Stimulated activated CD4-positive, alpha-beta T cell treated with anti-CD3 and anti-CD28 coated beads, Interleukin-15, amount 100 ng/mL, for 48 hours (primary cell): ENCODE data around the gene ASCC1.
A peak's percentile ranks its signal among the peaks of the same experiment; 100 is the strongest.
"Not testable (repeated sequence)": the region's sequence is repeated elsewhere in the genome, so short reads cannot be mapped to it uniquely, and the experiment has no call there.

Source experiments
- DNase-seq, 2 donors: peaks; one replicate each; pipeline ENCODE4 v3.0.0-alpha.2; 2020; ENCODE audit warnings: low read depth in 2 of 2

ASCC1 gene

DNA sequence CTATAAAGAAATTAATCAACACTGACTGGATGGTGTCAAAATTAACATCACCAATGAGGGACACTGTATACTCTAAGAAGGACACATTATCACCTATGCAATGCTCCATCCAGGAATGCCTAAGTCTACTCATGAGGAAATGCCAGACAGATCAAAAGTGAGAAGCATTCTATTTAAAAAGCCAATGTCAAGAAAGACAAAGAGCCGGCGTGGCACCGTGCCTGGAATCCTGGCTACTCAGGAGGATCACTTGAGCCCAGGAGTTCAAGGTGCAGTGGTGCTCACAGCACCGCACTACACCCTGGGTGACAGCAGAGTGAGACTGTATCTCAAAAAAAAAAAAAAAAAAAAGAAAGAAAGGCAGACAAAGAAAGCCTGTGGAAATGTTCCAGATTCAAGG, 45.8 kb downstream of the ASCC1 start:
- no peak for DNase-seq

DNA sequence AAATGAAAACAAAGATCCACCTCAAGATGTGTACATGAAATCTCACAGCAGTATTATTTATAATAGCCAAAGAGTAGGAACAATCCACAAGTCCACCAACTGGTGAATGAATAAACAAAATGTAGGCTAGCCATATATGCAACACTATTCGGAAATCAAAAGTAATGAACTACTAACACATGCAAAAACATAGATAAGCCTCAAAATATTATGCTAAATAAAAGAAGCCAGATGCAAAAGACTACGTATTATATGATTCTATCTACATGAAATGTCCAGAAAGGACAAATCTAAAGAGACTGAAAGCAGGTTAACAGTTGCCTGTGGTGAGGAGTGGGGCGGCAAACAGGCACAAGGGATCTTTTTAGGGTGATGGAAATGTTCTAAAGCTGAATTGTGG, 49.0 kb downstream of the ASCC1 start:
- no peak for DNase-seq

GRCh38 chr10:72164617-72165016, 51.5 kb downstream of the ASCC1 start:
- no peak for DNase-seq

GRCh38 chr10:72162978-72163377, 53.1 kb downstream of the ASCC1 start:
- peak in 1 of 2 donors; percentile 12 for DNase-seq

GRCh38 chr10:72158176-72158575, 57.9 kb downstream of the ASCC1 start:
- no peak for DNase-seq

GRCh38 chr10:72156223-72156622, 59.9 kb downstream of the ASCC1 start:
- DNase-seq = no peak

- no peak for DNase-seq
Observed at GRCh38 chr10:72152286-72152685, 63.8 kb downstream of the ASCC1 start.

GRCh38 chr10:72150746-72151478, 65.2 kb downstream of the ASCC1 start:
- not testable (repeated sequence) for DNase-seq

DNA sequence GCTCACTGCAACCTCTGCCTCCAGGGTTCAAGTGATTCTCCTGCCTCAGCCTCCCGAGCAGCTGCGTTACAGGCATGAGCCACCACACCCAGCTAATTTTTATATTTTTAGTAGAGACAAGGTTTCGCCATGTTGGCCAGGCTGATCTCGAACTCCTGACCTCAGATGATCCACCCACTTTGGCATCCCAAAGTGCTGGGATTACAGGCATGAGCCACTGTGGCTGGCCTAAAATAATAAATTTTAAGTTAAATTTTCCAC, 68.8 kb downstream of the ASCC1 start:
- not testable (repeated sequence) for DNase-seq

DNA sequence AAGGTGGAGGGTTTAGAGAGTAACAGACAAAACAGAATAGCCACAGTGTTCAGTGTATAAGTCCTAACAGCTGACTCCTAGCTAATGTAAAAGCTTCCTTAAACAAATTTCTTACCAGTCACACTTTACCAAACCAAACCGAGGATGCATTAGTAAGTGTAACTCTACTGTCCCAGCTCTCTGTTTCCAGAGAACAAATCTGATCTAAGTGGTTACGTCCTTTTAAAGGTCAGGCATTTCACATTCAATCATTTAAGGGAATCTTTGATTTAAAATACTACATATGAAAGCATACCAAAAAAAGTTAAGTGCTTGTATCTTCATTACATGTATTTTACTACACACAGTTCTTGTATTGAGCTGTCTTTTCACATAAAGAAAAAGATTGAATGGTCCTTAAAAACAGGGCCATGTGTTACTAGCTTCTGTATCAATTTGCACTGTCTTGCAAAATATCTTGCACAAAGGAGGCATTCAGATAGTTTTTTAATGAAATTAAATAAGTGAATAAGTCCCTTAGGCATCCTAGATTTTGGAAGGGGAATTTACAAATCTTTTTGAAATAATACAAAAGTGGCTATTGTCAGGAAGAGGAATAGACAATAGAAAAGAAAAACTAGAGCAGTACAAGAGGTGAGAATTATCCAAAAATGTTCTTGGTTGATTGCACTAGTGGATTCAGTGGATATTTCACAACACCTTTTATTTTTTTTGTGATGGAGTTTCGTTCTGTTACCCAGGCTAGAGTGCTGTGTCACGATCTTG, 69.3 kb downstream of the ASCC1 start:
- no peak for DNase-seq

DNA sequence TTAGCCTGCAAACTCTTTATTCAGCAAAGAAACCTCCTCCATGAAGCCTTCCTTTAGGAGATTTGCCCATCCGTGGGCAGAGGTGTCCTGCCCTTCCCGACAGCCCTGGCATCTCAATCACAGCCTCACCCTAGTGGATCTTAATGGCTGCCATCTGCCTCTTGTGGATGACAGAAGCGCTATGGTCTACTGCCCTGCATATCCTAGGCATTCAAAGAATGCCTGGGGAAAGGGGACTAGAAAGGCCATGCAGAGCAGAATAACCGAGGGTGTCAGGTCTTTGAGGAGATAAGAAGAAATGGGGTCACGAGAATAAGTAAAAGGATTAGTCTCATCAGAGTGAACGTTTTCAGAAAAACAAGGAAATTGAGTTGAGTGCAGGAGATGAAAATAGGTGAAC, 70.0 kb downstream of the ASCC1 start:
- no peak for DNase-seq

DNA sequence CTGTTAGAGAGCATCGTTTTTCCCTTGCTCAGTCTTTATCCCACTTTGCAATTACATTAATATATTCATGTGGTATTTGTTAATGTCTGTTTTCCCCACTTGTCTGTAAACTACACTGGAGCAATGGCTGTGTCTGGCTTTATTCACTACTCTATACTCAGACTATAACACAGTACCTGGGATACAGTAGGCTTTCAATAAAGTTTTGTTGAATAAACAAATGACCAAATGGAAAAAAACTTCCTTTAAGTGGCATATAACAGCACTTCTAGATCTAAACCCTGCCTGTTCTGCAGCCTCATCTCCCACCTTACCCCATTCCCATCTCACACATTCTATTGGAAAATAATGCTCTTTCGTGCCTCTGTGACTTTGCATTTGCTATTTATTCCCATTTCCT, 70.4 kb downstream of the ASCC1 start:
- DNase-seq = no peak

GRCh38 chr10:72140850-72141249, 75.2 kb downstream of the ASCC1 start:
- no peak for DNase-seq

DNA sequence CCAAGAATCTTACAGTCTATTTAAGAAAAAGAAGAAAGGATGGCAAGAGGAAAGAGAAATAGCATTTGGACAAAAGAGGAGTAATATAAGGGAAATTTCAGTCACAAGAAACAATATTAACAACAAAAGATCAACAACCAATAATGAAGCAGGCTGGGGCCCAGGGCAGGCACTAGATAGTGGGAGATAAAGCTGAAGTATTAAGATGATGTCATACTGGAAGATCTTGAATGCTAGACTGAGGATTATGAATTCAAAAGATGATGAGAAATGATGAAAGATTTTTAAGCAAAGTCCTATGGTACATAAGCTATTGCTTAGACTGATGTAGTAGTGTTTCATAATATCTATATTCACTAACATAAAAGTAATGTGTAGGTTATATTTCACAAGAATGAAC, 75.9 kb downstream of the ASCC1 start:
- DNase-seq = no peak

DNA sequence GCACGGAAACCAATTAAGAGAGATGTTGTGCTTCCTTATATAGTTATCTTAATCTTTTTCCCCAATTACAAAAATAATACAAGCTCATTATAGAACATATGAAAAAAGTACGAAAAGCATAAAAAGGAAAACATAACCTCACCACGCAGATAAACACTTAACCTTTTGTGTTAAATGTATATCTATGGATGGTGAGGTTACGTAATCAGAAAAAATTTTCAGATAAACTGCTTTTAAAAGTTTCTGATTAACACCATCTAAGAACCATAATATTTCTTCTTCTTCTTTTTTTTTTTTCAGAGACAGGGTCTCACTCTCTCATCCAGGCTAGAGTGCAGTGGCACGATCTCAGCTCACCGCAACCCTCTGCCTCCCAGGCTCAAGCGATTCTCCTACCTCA, 78.5 kb downstream of the ASCC1 start:
- no peak for DNase-seq

- DNase-seq = not testable (repeated sequence)
Observed at GRCh38 chr10:72136225-72136624, 79.9 kb downstream of the ASCC1 start.

DNA sequence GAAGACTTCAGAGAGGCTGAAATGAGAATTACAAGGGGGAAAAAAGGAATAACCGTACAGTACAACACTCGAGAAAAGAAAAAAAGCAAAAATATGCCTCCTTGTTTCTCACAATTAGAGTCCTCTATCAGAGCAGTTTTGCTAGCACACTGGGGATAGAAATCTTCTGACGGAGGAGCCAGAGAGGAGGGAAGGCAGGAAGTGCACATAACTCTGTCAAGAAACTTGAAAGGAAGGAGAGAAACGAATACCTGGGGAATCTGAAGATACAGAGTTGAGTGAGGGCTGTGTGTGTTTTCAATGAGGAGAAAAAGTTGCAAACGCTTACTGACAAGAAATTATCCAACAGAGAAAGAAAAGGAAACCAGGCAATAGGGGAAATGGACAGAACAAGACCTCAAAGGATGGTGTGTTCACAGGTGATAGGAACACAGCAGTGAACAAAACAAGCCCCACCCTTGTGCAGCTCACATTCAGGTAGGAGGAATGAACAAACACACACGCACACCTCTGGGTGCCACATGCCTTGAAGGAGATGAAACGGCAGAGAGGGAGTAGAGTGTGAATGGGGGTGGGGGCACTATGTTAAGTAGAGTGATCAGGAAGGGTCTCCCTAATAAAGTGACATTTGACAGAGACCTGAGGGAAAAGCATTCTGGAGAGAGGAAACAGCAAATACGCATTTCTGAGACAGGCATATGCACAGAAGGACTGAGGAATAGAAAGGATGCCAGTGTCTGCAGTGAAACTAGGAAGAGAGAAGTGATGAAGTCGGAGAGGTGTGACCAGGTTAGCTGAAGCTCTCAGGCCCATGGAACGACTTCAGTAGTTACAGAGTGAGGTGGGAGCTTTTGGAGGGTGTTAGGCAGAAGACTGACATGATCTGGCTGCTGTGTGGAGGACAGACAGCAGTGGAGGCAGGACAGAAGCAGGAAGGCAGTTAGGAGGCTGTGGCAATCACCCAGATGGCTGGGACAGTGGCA, 81.0 kb downstream of the ASCC1 start:
- no peak for DNase-seq

- DNase-seq = no peak
Observed at GRCh38 chr10:72133517-72133916, 82.6 kb downstream of the ASCC1 start.

- DNase-seq = no peak
Observed at GRCh38 chr10:72132854-72133253, 83.2 kb downstream of the ASCC1 start.

GRCh38 chr10:72127571-72127970, 88.5 kb downstream of the ASCC1 start:
- DNase-seq = no peak

DNA sequence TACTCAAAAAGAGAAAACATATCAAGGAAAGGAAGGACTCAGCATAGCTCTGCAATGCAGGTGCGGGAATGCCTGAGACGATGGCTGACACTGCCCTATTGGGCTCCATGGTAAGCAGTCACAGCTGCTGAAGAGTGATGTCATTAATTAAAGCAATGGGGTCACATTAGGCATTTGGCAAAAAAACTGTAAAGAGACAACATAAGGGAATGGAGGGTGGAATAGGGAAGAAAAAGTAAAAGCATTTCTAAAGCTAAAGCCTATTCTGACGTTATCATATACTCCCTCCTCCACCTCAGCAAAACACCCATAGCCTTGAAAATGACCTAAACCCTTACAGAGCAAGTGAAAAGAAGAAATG, 89.2 kb downstream of the ASCC1 start:
- no peak for DNase-seq

DNA sequence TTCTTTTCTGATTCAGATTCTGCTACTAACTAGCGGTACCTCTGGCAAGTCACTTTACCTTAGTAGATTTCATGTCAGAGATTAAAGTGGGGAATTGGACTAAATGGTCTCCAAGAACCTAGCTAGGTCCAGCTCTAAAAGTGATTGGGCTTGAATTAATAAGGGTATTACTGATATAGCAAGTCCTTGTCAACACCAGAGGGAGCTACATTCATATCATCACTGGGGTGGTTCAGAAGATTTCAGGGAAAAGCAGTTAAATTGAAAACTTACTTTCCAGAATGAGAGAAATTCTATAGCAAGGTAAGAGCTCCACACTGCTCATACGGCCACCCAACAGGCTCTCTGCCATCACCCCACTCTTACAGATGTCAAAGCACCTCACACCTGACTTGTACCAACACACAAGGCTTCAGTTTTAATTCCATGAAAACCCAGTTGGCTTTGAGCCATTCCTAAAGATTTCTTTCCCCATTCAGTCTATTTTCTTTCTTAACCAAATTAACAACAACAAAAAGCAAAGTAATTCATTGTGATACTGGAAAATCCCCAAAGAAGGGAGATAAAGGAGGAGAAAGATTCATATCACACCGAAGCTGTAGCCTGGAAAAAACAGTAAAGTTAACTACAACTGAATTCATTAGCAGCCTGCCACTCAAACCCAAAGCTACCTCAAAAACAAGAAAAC, 89.7 kb downstream of the ASCC1 start:
- no peak for DNase-seq
